Smooth muscle cell (in vitro differentiated cells): ENCODE results near the gene PRRT2. TPM values are rescaled to one million over a fixed set of nuclear protein-coding genes. Genes with fewer than 3 reads are reported as not detected.

Source experiments
- DNase-seq: peaks from one replicate; lab custom pipeline; 2025; ENCODE audit not compliant: unreplicated experiment; lab: John Stamatoyannopoulos, UW
- H2AFZ ChIP-seq: fragments of 200-600 bp; sonication (generic); 2 replicates; pipeline ENCODE4 v1.6.0; 2016; ENCODE audit warnings: antibody characterized with exemption, low read depth, mild to moderate bottlenecking
- H3F3A ChIP-seq: fragments of 200-600 bp; sonication (generic); 2 replicates; pipeline ENCODE4 v1.6.0; 2017; ENCODE audit warnings: antibody characterized with exemption, low read depth
- H3K27ac ChIP-seq: fragments of 200-600 bp; sonication (generic); 2 replicates; pipeline ENCODE4 v1.5.1; 2016; ENCODE audit warnings: low read depth, mild to moderate bottlenecking
- H3K27me3 ChIP-seq: fragments of 200-600 bp; sonication (generic); 2 replicates; pipeline ENCODE4 v1.6.1; 2016; ENCODE audit warnings: low read depth, mild to moderate bottlenecking
- H3K36me3 ChIP-seq: fragments of 200-600 bp; sonication (generic); 2 replicates; pipeline ENCODE4 v1.5.1; 2016; ENCODE audit warnings: low read depth
- H3K4me1 ChIP-seq: fragments of 200-600 bp; sonication (generic); 2 replicates; pipeline ENCODE4 v1.5.1; 2016; ENCODE audit warnings: low read depth
- H3K4me2 ChIP-seq: fragments of 200-600 bp; sonication (generic); 2 replicates; pipeline ENCODE4 v1.6.0; 2016; ENCODE audit warnings: mild to moderate bottlenecking
- H3K4me3 ChIP-seq: fragments of 200-600 bp; sonication (generic); 2 replicates; pipeline ENCODE4 v1.5.1; 2016; ENCODE audit warnings: mild to moderate bottlenecking
- H3K79me2 ChIP-seq: fragments of 200-600 bp; sonication (generic); 2 replicates; pipeline ENCODE4 v1.6.0; 2016; ENCODE audit warnings: low read depth, mild to moderate bottlenecking
- H3K9ac ChIP-seq: fragments of 200-600 bp; sonication (generic); 2 replicates; pipeline ENCODE4 v1.6.0; 2016; ENCODE audit warnings: low read depth
- H3K9me3 ChIP-seq: fragments of 200-600 bp; sonication (generic); replicated peaks from 2 replicates; pipeline ENCODE4 v1.5.1; 2016; ENCODE audit warnings: low read depth
- H4K20me1 ChIP-seq: fragments of 200-600 bp; sonication (generic); 2 replicates; pipeline ENCODE4 v1.6.0; 2016; ENCODE audit warnings: low read depth
- WGBS: methylation state at CpG from one replicate; pipeline ENCODE4 v1.1.7; 2016; ENCODE audit warnings: low lambda C conversion rate; 5-methylcytosine and 5-hydroxymethylcytosine counted together
- polyA plus RNA-seq: library from polyadenylated mRNA; unstranded; fragments of >200 nt; fragmentation: Nextera tagmentation; extraction: Ambion mirVana; gene quantifications from 2 replicates; pipeline ENCODE4 v1.2.1, GENCODE V29; 2016
- total RNA-seq: library from RNA; depleted of rRNA; stranded (reverse); fragments of >200 nt; gene quantifications from 2 replicates; pipeline ENCODE4 v1.2.3, GENCODE V29; 2014
- TF ChIP-seq, protein P1 (sequence below): fragments of 200-600 bp; sonication (generic); IDR thresholded peaks from 2 replicates; pipeline ENCODE4 v1.5.1; 2017; ENCODE audit warnings: borderline replicate concordance, mild to moderate bottlenecking, antibody characterized with exemption; ENCODE audit not compliant: insufficient read depth, poor library complexity, severe bottlenecking

The PRRT2 gene
- total and polyA plus RNA-seq, 2 experiments from 2014 or later, result 12.2 TPM

- Histone ChIP-seq H3K9me3 (no peaks in the 10 kb centered on the region), H3K4me1 (no peaks in the 10 kb centered on the region), H3F3A (no peaks in the 10 kb centered on the region), H4K20me1 (no peaks in the 10 kb centered on the region), H3K4me2 (no peak overlapping the region), H3K36me3 (no peaks in the 10 kb centered on the region), H3K4me3 (no peak overlapping the region), H3K9ac (no peak overlapping the region), H2AFZ (no peak overlapping the region), H3K27ac (no peak overlapping the region), H3K79me2 (no peaks in the 10 kb centered on the region), H3K27me3 (no peaks in the 10 kb centered on the region)
- no peak for DNase-seq
- 66% methylated on average over 6 of the region's 6 CpGs for WGBS
- TF ChIP-seq, protein P1, sequence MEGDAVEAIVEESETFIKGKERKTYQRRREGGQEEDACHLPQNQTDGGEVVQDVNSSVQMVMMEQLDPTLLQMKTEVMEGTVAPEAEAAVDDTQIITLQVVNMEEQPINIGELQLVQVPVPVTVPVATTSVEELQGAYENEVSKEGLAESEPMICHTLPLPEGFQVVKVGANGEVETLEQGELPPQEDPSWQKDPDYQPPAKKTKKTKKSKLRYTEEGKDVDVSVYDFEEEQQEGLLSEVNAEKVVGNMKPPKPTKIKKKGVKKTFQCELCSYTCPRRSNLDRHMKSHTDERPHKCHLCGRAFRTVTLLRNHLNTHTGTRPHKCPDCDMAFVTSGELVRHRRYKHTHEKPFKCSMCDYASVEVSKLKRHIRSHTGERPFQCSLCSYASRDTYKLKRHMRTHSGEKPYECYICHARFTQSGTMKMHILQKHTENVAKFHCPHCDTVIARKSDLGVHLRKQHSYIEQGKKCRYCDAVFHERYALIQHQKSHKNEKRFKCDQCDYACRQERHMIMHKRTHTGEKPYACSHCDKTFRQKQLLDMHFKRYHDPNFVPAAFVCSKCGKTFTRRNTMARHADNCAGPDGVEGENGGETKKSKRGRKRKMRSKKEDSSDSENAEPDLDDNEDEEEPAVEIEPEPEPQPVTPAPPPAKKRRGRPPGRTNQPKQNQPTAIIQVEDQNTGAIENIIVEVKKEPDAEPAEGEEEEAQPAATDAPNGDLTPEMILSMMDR, result no peak
Observed at GRCh38 chr16:29839822-29840221, 27.8 kb downstream of the PRRT2 start.

GRCh38 chr16:29840240-29840639 is 28.2 kb downstream of the PRRT2 start:
- no peaks in the 10 kb centered on the region for H3K4me1 ChIP-seq
- no peaks in the 10 kb centered on the region for H3K79me2 ChIP-seq
- no peak overlapping the region for H3K4me2 ChIP-seq
- 94% methylated on average over 10 of the region's 10 CpGs for WGBS
- H3K36me3 ChIP-seq, result no peaks in the 10 kb centered on the region
- TF ChIP-seq, protein P1, result no peak
- no peaks in the 10 kb centered on the region for H3K27me3 ChIP-seq
- no peak for DNase-seq
- no peaks in the 10 kb centered on the region for H4K20me1 ChIP-seq
- H3K9me3 ChIP-seq, result no peaks in the 10 kb centered on the region
- no peak overlapping the region for H3K9ac ChIP-seq
- no peak overlapping the region for H3K4me3 ChIP-seq
- H3K27ac ChIP-seq, result no peak overlapping the region
- no peaks in the 10 kb centered on the region for H3F3A ChIP-seq
- H2AFZ ChIP-seq, result no peak overlapping the region

GRCh38 chr16:29841631-29842030 is 29.6 kb downstream of the PRRT2 start:
- Histone ChIP-seq H4K20me1 (no peaks in the 10 kb centered on the region), H3K9me3 (no peaks in the 10 kb centered on the region), H3F3A (no peaks in the 10 kb centered on the region), H3K9ac (no peak overlapping the region), H3K4me3 (no peak overlapping the region), H3K79me2 (no peaks in the 10 kb centered on the region), H3K27me3 (no peaks in the 10 kb centered on the region), H3K36me3 (no peaks in the 10 kb centered on the region), H3K27ac (no peak overlapping the region), H3K4me2 (no peak overlapping the region), H3K4me1 (no peaks in the 10 kb centered on the region), H2AFZ (no peak overlapping the region)
- WGBS, result 97% methylated on average over 21 of the region's 23 CpGs
- TF ChIP-seq, protein P1, result no peak
- DNase-seq, result no peak

DNA sequence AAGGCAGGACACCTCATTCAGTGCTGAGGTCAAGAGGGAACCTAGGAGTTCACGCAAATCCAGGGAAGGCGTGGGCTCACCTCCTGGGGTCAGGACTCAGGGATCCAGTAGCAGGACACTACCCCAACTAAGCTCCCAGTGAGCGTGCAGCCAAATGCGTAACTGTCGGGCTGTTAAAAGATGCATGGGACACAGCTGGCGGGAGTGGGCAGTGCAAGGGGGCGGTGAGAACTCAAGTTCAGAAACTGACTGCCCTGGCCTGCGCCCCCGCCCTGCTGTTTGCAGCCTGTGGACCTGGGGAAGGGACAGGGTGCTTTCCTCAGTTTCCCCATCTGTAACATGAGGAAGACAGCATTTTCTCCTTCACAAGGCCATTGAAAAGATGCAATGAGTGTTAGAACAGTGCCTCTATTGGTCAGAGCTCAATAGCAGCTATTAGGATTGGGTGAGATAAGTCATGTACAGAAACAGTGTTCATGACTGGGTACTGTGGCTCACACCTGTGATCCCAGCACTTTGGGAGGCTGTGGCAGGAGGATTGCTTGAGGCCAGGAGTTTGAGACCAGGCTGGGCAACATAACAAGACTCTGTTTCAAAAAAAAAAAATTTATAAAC is 30.8 kb downstream of the PRRT2 start:
- TF ChIP-seq, protein P1, result no peak
- no peaks in the 10 kb centered on the region for H3K4me1 ChIP-seq
- H2AFZ ChIP-seq, result no peak overlapping the region
- no peaks in the 10 kb centered on the region for H3K79me2 ChIP-seq
- 96% methylated on average over 9 of the region's 9 CpGs for WGBS
- H3K36me3 ChIP-seq, result no peaks in the 10 kb centered on the region
- no peaks in the 10 kb centered on the region for H3K9me3 ChIP-seq
- H3K27ac ChIP-seq, result no peak overlapping the region
- H3F3A ChIP-seq, result no peaks in the 10 kb centered on the region
- H3K4me2 ChIP-seq, result no peak overlapping the region
- no peak overlapping the region for H3K9ac ChIP-seq
- no peaks in the 10 kb centered on the region for H3K27me3 ChIP-seq
- H4K20me1 ChIP-seq, result no peaks in the 10 kb centered on the region
- DNase-seq, result no peak
- H3K4me3 ChIP-seq, result no peak overlapping the region
